Lower lobe of right lung (tissue), 2 donors: ENCODE measurements around the gene PDE6H. TPM values are rescaled to one million over a fixed set of nuclear protein-coding genes. Genes with fewer than 3 reads are reported as not detected.

ENCODE experiments used
- ATAC-seq, 2 donors: fragments of 200-7000 bp; cut with Tn5 transposase; one replicate each; pipeline ENCODE4 v1.9.1; 2020 to 2022; ENCODE audit warnings: mild to moderate bottlenecking in 2 of 2, moderate library complexity in 2 of 2
- DNase-seq: peaks from one replicate; pipeline ENCODE4 v3.0.0-alpha.2; 2020
- H3K27ac ChIP-seq: fragments of 200-600 bp; one replicate; pipeline ENCODE4 v1.8.0; 2022
- H3K27me3 ChIP-seq: fragments of 200-600 bp; one replicate; pipeline ENCODE4 v1.8.0; 2022; ENCODE audit warnings: low read depth
- H3K36me3 ChIP-seq: fragments of 200-600 bp; one replicate; pipeline ENCODE4 v1.8.0; 2022; ENCODE audit warnings: mild to moderate bottlenecking
- H3K4me1 ChIP-seq: fragments of 200-600 bp; one replicate; pipeline ENCODE4 v1.8.0; 2022
- H3K4me3 ChIP-seq: fragments of 200-600 bp; one replicate; pipeline ENCODE4 v1.8.0; 2022; ENCODE audit warnings: mild to moderate bottlenecking
- H3K9me3 ChIP-seq: fragments of 200-600 bp; one replicate; pipeline ENCODE4 v1.8.0; 2022
- CTCF ChIP-seq: fragments of 200-600 bp; IDR thresholded peaks from one replicate; pipeline ENCODE4 v1.8.0; 2022; ENCODE audit warnings: antibody characterized with exemption, mild to moderate bottlenecking
- intact Hi-C: fragments of 100-400 bp; cut with DNase I; formaldehyde crosslinking; loops from one replicate; pipeline ENCODE4 v1.11.0; 2022
- total RNA-seq: library from RNA; stranded (reverse); fragmentation: NEBNext Ultra II Directional; extraction: Animal tissue kit (Norgen Biotek cat#: 25700); gene quantifications from one replicate; pipeline ENCODE4 v1.2.1, GENCODE V29; 2021
- donor health status: DM: no; HTN: yes; CAD: no; lungs with severe emphysema.

PDE6H gene
- total RNA-seq, 1 donor from 2014 or later, result 0.53 TPM

- H3K36me3 ChIP-seq, result no peaks in the 10 kb centered on the region
- H3K9me3 ChIP-seq, result no peaks in the 10 kb centered on the region
- DNase-seq (no peak), ATAC-seq (peak; percentile 74 to 81)
- H3K27ac ChIP-seq, result peak overlapping the region; percentile 15
- peak; percentile 61 for TF ChIP-seq CTCF
- no peak overlapping the region for H3K4me3 ChIP-seq
- H3K4me1 ChIP-seq, result peaks cover 16% of the 10 kb centered on the region
- no peaks in the 10 kb centered on the region for H3K27me3 ChIP-seq
- intact Hi-C loops, result loop anchor here (5.0 kb wide), 1 partner anchor 149 kb away; no protein-coding TSS in a partner anchor
Measured at GRCh38 chr12:14995583-14996425, 23.0 kb downstream of the PDE6H start.

- Histone ChIP-seq H3K27me3 (no peaks in the 10 kb centered on the region), H3K4me3 (no peak overlapping the region), H3K36me3 (no peaks in the 10 kb centered on the region), H3K27ac (no peak overlapping the region), H3K9me3 (no peaks in the 10 kb centered on the region), H3K4me1 (peaks cover 26% of the 10 kb centered on the region)
- ATAC-seq (no peak), DNase-seq (no peak)
- TF ChIP-seq CTCF, result no peak
- intact Hi-C loops, result loop anchor here (5.0 kb wide), 1 partner anchor 151 kb away; no protein-coding TSS in a partner anchor
Measured at GRCh38 chr12:14997998-14998397, 25.2 kb downstream of the PDE6H start.

GRCh38 chr12:14999021-14999694, 26.3 kb downstream of the PDE6H start:
- no peak overlapping the region for H3K4me3 ChIP-seq
- ATAC-seq (no peak), DNase-seq (no peak)
- H3K36me3 ChIP-seq, result no peaks in the 10 kb centered on the region
- no peaks in the 10 kb centered on the region for H3K9me3 ChIP-seq
- TF ChIP-seq CTCF, result no peak
- no peak overlapping the region for H3K27ac ChIP-seq
- peaks cover 26% of the 10 kb centered on the region for H3K4me1 ChIP-seq
- no peaks in the 10 kb centered on the region for H3K27me3 ChIP-seq
- intact Hi-C loops, result loop anchor here (5.0 kb wide), 1 partner anchor 152 kb away; no protein-coding TSS in a partner anchor

DNA sequence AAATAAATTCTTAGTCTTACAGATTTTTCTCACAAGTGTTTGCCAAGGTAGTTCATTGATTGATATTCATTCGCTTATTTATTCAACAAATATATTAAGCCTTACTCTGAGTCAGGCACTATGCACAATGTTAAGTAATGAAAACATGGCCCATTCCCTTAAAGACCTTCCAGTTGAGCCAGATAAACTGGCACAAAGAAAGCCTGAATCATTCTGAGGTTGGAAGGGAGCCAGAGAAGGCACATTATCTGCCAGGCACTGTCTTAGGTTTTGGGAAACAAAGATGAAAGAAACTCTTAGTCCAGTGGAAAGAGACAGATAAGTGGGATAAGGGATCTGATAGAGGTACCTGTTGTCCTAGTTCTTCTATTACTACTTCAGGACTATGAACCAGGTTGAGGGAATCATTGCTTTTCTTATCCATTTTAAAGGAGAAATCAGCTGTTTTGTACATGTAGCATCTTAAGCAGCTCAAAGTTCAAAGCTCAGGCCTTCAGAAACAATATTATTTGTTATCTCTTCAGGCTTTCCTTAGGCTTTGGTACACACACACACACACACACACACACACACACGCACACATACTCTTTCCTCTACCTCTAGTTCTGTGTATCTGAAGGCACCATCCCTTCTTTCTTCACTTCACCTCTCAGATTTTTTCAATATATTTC, 27.0 kb downstream of the PDE6H start:
- H3K27me3 ChIP-seq, result no peaks in the 10 kb centered on the region

More for the DNA sequence above, 27.0 kb downstream of the PDE6H start:
- Histone ChIP-seq H3K36me3 (no peaks in the 10 kb centered on the region), H3K9me3 (no peaks in the 10 kb centered on the region), H3K4me1 (peaks cover 19% of the 10 kb centered on the region), H3K4me3 (no peak overlapping the region), H3K27ac (no peak overlapping the region)
- ATAC-seq (no peak), DNase-seq (no peak)
- no peak for TF ChIP-seq CTCF
- intact Hi-C loops, result loop anchor here (5.0 kb wide), 1 partner anchor 153 kb away; no protein-coding TSS in a partner anchor
